K562 (cell line): ENCODE data around the gene ROR2. TPM values are rescaled to one million over a fixed set of nuclear protein-coding genes. Genes with fewer than 3 reads are reported as not detected.

Source experiments
- PBX2 ChIP-seq, 2 experiments: IDR thresholded peaks in 1 of 2; conservative IDR thresholded peaks in 1 of 2; 2 replicates each; pipeline ENCODE4 v1.6.1; 2016; ENCODE audit warnings: low read depth in 2 of 2, mild to moderate bottlenecking in 1 of 2, missing compliant biosample characterization in 1 of 2, missing genetic modification characterization in 1 of 2, moderate library complexity in 1 of 2
- RBM17 ChIP-seq: fragments of 200-400 bp; formaldehyde crosslinking; IDR thresholded peaks from 2 replicates; pipeline ENCODE4 v1.6.1; 2017; ENCODE audit warnings: low read depth, mild to moderate bottlenecking, low read length, borderline replicate concordance
- SFPQ ChIP-seq: fragments of 200-400 bp; formaldehyde crosslinking; IDR thresholded peaks from 2 replicates; pipeline ENCODE4 v1.6.1; 2017; ENCODE audit warnings: mild to moderate bottlenecking, low read depth, low read length, moderate library complexity
- polyA plus RNA-seq, 8 experiments: library from polyadenylated mRNA; depleted of rRNA in 4 of 8; stranded (reverse) in 5 of 8; unstranded in 3 of 8; fragments of >200 nt; fragmentation: Nextera tagmentation in 2 of 8; fragmentation: Illumina TruSeq in 1 of 8; extraction: Ambion mirVana in 2 of 8; extraction: Trizol in 1 of 8; gene quantifications; 2 replicates each; pipeline versions ENCODE4 v1.2.1 to v1.2.3, GENCODE V29; 2011 to 2014; ENCODE audit warnings: inconsistent platforms in 1 of 8, missing spikeins in 1 of 8
- total RNA-seq, 7 experiments: library from RNA; depleted of rRNA in 6 of 7; stranded (reverse); fragments of >200 nt in 6 of 7; fragmentation: Illumina TruSeq in 2 of 7; extraction: Trizol in 2 of 7; gene quantifications; 2 replicates each; pipeline versions ENCODE4 v1.2.1 to v1.2.3, GENCODE V29; 2011 to 2021; ENCODE audit warnings: low replicate concordance in 1 of 7

ROR2 gene
- total and polyA plus RNA-seq, 9 of the 15 experiments (the other 6 are each of a cell fraction or from before 2014, with no cell fraction given): 5.6 to 33.8 (median 15.3) TPM

GRCh38 chr9:91755761-91756509, 194.1 kb downstream of the ROR2 start (continued):
- TF ChIP-seq SFPQ: no peak
- no peak for TF ChIP-seq PBX2 (CRISPR knock-in tag; IDR thresholded peaks at IDR 0.05; ENCODE audit: low read depth)
- TF ChIP-seq PBX2 (tag; conservative IDR thresholded peaks at IDR 0.05; ENCODE audit: low read depth): no peak
- TF ChIP-seq RBM17: no peak
